Endothelial cell of umbilical vein (primary cell): ENCODE results near the gene RNF214. TPM values are rescaled to one million over a fixed set of nuclear protein-coding genes. Genes with fewer than 3 reads are reported as not detected.

Experiments
- BruUV-seq: library from RNA; stranded (reverse); fragments of 400-500 nt; replicated peaks from 2 replicates; lab custom pipeline; 2021; lab: Mats Ljungman, UMichigan
- CTCF ChIA-PET: fragments of 300-600, 350-600 bp; sonication (Branson Sonifier 250); formaldehyde crosslinking; loops from one replicate; lab custom pipeline; 2021; ENCODE audit warnings: antibody characterized with exemption, inconsistent platforms; lab: Charles Lee
- POLR2A ChIA-PET: fragments of 300-600, 350-600 bp; sonication (Branson Sonifier 250); formaldehyde crosslinking; loops from one replicate; lab custom pipeline; 2021; ENCODE audit warnings: antibody characterized with exemption, inconsistent platforms; lab: Charles Lee
- DNase-seq: peaks from one replicate; pipeline ENCODE4 v3.0.0-alpha.2; 2011; ENCODE audit warnings: low read depth, low spot score
- FAIRE-seq: peaks from 2 replicates; lab custom pipeline; 2011; peaks lifted over from hg19 to GRCh38; lab: Jason Lieb, UNC
- H2AFZ ChIP-seq: 2 replicates; pipeline ENCODE4 v1.6.0; 2012; ENCODE audit warnings: low read depth, low read length, control low read depth, inconsistent platforms
- H3K27ac ChIP-seq: 2 replicates; pipeline ENCODE4 v1.5.1; 2011; ENCODE audit warnings: low read depth, mild to moderate bottlenecking, control low read depth, low read length, moderate library complexity; ENCODE audit not compliant: insufficient read depth
- H3K27me3 ChIP-seq, 2 experiments: 2 replicates each; pipeline versions ENCODE4 v1.6.0 to v1.6.1; 2011; ENCODE audit warnings: low read length in 2 of 2, mixed read lengths in 1 of 2; ENCODE audit not compliant: control insufficient read depth in 2 of 2, insufficient read depth in 2 of 2
- H3K36me3 ChIP-seq, 2 experiments: 2 replicates in 1 of 2; 3 replicates in 1 of 2; pipeline ENCODE4 v1.5.1; 2011; ENCODE audit warnings: low read length in 2 of 2, mild to moderate bottlenecking in 1 of 2, moderate library complexity in 1 of 2; ENCODE audit not compliant: control insufficient read depth in 2 of 2, insufficient read depth in 2 of 2; ENCODE audit errors: extremely low read depth in 1 of 2
- H3K4me1 ChIP-seq: 3 replicates; pipeline ENCODE4 v1.5.1; 2011; ENCODE audit warnings: mild to moderate bottlenecking, low read length; ENCODE audit not compliant: control insufficient read depth, insufficient read depth; ENCODE audit errors: extremely low read depth
- H3K4me2 ChIP-seq: 2 replicates; pipeline ENCODE4 v1.6.1; 2011; ENCODE audit warnings: low read length, control low read depth, mixed read lengths; ENCODE audit not compliant: insufficient read depth
- H3K4me3 ChIP-seq, 3 experiments: fragments of 200-600 bp in 1 of 3; sonication (generic), shearing (Covaris generic) in 1 of 3; replicated peaks in 1 of 3; 2 replicates each; pipeline ENCODE4 v1.5.1; 2011 to 2016; ENCODE audit warnings: control low read depth in 3 of 3, low read length in 3 of 3, mild to moderate bottlenecking in 2 of 3, inconsistent platforms in 1 of 3, low read depth in 1 of 3, moderate library complexity in 1 of 3; ENCODE audit not compliant: insufficient read depth in 1 of 3
- H3K79me2 ChIP-seq: 2 replicates; pipeline ENCODE4 v1.6.0; 2012; ENCODE audit warnings: low read length, inconsistent platforms; ENCODE audit not compliant: control insufficient read depth, insufficient read depth
- H3K9ac ChIP-seq: replicated peaks from 2 replicates; pipeline ENCODE3; 2011; ENCODE audit warnings: low read length, control low read depth; ENCODE audit not compliant: insufficient read depth; ENCODE audit errors: extremely low read depth
- H3K9me1 ChIP-seq: replicated peaks from 3 replicates; pipeline ENCODE4 v1.6.0; 2011; ENCODE audit warnings: mild to moderate bottlenecking, low read length; ENCODE audit not compliant: control insufficient read depth, insufficient read depth; ENCODE audit errors: extremely low read depth
- H3K9me3 ChIP-seq: replicated peaks from 2 replicates; pipeline ENCODE4 v1.5.1; 2012; ENCODE audit warnings: low read length, inconsistent platforms; ENCODE audit not compliant: control insufficient read depth, insufficient read depth
- H4K20me1 ChIP-seq: replicated peaks from 2 replicates; pipeline ENCODE3; 2011; ENCODE audit warnings: mild to moderate bottlenecking, low read length; ENCODE audit not compliant: control insufficient read depth, insufficient read depth; ENCODE audit errors: extremely low read depth
- EZH2 ChIP-seq: IDR thresholded peaks from 2 replicates; pipeline ENCODE4 v1.6.1; 2012; ENCODE audit warnings: borderline replicate concordance, low read depth, mild to moderate bottlenecking, moderate library complexity, low read length, inconsistent platforms; ENCODE audit not compliant: severe bottlenecking
- FOS ChIP-seq: IDR thresholded peaks from 2 replicates; pipeline ENCODE4 v1.6.1; 2011; ENCODE audit warnings: mild to moderate bottlenecking, low read length, moderate library complexity, borderline replicate concordance; ENCODE audit not compliant: insufficient read depth
- GATA2 ChIP-seq: IDR thresholded peaks from 2 replicates; pipeline ENCODE4 v1.7.0; 2011; ENCODE audit warnings: low read depth, mild to moderate bottlenecking, moderate library complexity, mixed read lengths, low read length; ENCODE audit not compliant: insufficient read length, insufficient read depth
- JUN ChIP-seq: IDR thresholded peaks from 2 replicates; pipeline ENCODE4 v1.6.1; 2011; ENCODE audit warnings: borderline replicate concordance, low read depth; ENCODE audit not compliant: insufficient read length, insufficient read depth
- MAX ChIP-seq: IDR thresholded peaks from 2 replicates; pipeline ENCODE4 v1.6.1; 2011; ENCODE audit not compliant: insufficient read depth, insufficient read length
- MYC ChIP-seq: IDR thresholded peaks from one replicate; pipeline ENCODE4 v1.6.1; 2011; ENCODE audit warnings: mild to moderate bottlenecking, low read depth, low read length
- POLR2A ChIP-seq: IDR thresholded peaks from 2 replicates; pipeline ENCODE4 v1.6.1; 2012; ENCODE audit warnings: low read depth, mild to moderate bottlenecking, control low read depth, low read length
- POLR2AphosphoS5 ChIP-seq: IDR thresholded peaks from 2 replicates; pipeline ENCODE4 v1.6.1; 2012; ENCODE audit warnings: low read depth, mild to moderate bottlenecking, control low read depth, low read length, moderate library complexity; ENCODE audit not compliant: insufficient read depth
- dilution Hi-C: fragments of 300-500 bp; cut with MboI; formaldehyde crosslinking; loops from one replicate; pipeline ENCODE4 v1.15.0; 2019; ENCODE audit warnings: low sequenced_read_pairs; ENCODE audit not compliant: extremely low pct_ligation_motif_present
- intact Hi-C: fragments of 100-400 bp; cut with micrococcal nuclease; formaldehyde crosslinking; loops from one replicate; pipeline ENCODE4 v1.10.0; 2022
- polyA plus RNA-seq, 4 experiments: library from polyadenylated mRNA; depleted of rRNA in 3 of 4; stranded (reverse) in 3 of 4; unstranded in 1 of 4; fragments of >200 nt; gene quantifications; 2 replicates each; pipeline versions ENCODE4 v1.2.1 to v1.2.3, GENCODE V29; 2011 to 2012; ENCODE audit warnings: missing spikeins in 1 of 4
- total RNA-seq: library from RNA; stranded (reverse); gene quantifications from 2 replicates; pipeline ENCODE4 v1.2.3, GENCODE V29; 2021
- TF ChIP-seq, protein P1 (sequence below), 2 donors: IDR thresholded peaks; 1 replicate in 1 of 2; 2 replicates in 1 of 2; pipeline ENCODE4 v1.5.1; 2011; ENCODE audit warnings: low read length in 2 of 2, mild to moderate bottlenecking in 2 of 2, moderate library complexity in 2 of 2, control low read depth in 1 of 2, inconsistent platforms in 1 of 2, low read depth in 1 of 2; ENCODE audit not compliant: insufficient read depth in 1 of 2; ENCODE audit errors: extremely low read depth in 1 of 2

The RNF214 gene
- total and polyA plus RNA-seq, 2 donors (not counting 3 experiments of a cell fraction or from before 2014, with no cell fraction given), result 24.3 to 28.2 TPM

- H3K4me2 ChIP-seq, result no peak overlapping the region
- H3K27ac ChIP-seq, result no peak overlapping the region
- no peaks in the 10 kb centered on the region for H3K79me2 ChIP-seq
- H3K27me3 ChIP-seq, result no peaks in the 10 kb centered on the region
- CTCF ChIA-PET, result no interaction called here
- no peaks in the 10 kb centered on the region for H3K36me3 ChIP-seq
- H4K20me1 ChIP-seq, result no peaks in the 10 kb centered on the region
- no peak for DNase-seq
- TF ChIP-seq MAX (no peak), FOS (no peak), EZH2 (no peak), JUN (no peak)
- TF ChIP-seq, protein P1, sequence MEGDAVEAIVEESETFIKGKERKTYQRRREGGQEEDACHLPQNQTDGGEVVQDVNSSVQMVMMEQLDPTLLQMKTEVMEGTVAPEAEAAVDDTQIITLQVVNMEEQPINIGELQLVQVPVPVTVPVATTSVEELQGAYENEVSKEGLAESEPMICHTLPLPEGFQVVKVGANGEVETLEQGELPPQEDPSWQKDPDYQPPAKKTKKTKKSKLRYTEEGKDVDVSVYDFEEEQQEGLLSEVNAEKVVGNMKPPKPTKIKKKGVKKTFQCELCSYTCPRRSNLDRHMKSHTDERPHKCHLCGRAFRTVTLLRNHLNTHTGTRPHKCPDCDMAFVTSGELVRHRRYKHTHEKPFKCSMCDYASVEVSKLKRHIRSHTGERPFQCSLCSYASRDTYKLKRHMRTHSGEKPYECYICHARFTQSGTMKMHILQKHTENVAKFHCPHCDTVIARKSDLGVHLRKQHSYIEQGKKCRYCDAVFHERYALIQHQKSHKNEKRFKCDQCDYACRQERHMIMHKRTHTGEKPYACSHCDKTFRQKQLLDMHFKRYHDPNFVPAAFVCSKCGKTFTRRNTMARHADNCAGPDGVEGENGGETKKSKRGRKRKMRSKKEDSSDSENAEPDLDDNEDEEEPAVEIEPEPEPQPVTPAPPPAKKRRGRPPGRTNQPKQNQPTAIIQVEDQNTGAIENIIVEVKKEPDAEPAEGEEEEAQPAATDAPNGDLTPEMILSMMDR (IDR thresholded peaks at IDR 0.05; ENCODE audit: extremely low read depth in 1 of 2, insufficient read depth in 1 of 2, low read depth in 1 of 2, low read length in 2 of 2), result no peak
- H3K4me1 ChIP-seq, result no peaks in the 10 kb centered on the region
- H3K9me1 ChIP-seq, result no peaks in the 10 kb centered on the region
- no peak overlapping the region for H2AFZ ChIP-seq
- intact Hi-C loops (no loop called here), dilution Hi-C loops (no loop called here)
- H3K4me3 ChIP-seq, result no peak overlapping the region
- no TSS peak for BruUV-seq
- no peaks in the 10 kb centered on the region for H3K9me3 ChIP-seq
- no peak overlapping the region for H3K9ac ChIP-seq
- POLR2A ChIA-PET, result no interaction called here
- no peak for FAIRE-seq
Observed at GRCh38 chr11:117300773-117301172, 68.3 kb downstream of the RNF214 start.

DNA sequence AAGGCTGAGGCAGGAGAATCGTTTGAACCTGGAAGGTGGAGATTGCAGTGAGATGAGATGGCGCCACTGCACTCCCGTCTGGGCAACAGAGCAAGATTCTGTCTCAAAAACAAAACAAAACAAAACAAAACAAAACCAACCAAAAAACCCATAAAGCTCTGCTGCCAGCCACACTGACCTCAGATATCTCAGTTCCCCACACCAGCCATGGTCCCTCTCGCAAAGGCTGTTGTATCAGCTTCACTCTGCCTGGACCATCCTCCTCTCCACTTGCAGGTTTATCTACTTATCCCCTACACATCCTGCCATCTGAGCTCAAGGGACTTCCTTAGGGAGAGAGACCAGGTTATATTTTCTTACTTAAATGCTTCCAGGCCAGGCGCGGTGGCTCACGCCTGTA lies 69.8 kb downstream of the RNF214 start:
- Histone ChIP-seq H3K9me3 (no peaks in the 10 kb centered on the region), H4K20me1 (no peaks in the 10 kb centered on the region), H3K4me3 (no peak overlapping the region), H2AFZ (no peak overlapping the region), H3K36me3 (peaks cover 0 to 2% of the 10 kb centered on the region in 2 experiments), H3K27me3 (no peaks in the 10 kb centered on the region), H3K9ac (no peak overlapping the region), H3K27ac (no peak overlapping the region), H3K79me2 (no peaks in the 10 kb centered on the region), H3K9me1 (no peaks in the 10 kb centered on the region), H3K4me2 (no peak overlapping the region), H3K4me1 (no peaks in the 10 kb centered on the region)
- FAIRE-seq, result no peak
- DNase-seq, result no peak
- dilution Hi-C loops (no loop called here), intact Hi-C loops (no loop called here)
- ChIA-PET POLR2A (no interaction called here), CTCF (interaction anchor here (1.3 kb wide), 1 partner anchor 12 kb away, joined by 3 read pairs; no protein-coding TSS in a partner anchor)
- no TSS peak for BruUV-seq
- TF ChIP-seq JUN (no peak), POLR2A (no peak), EZH2 (no peak), MAX (no peak), MYC (no peak), POLR2AphosphoS5 (no peak), GATA2 (no peak), FOS (no peak)
- TF ChIP-seq, protein P1 (IDR thresholded peaks at IDR 0.05; ENCODE audit: extremely low read depth in 1 of 2, insufficient read depth in 1 of 2, low read depth in 1 of 2, low read length in 2 of 2), result no peak
